ENCODE measurements around the gene MYH14. TPM values are rescaled to one million over a fixed set of nuclear protein-coding genes. Genes with fewer than 3 reads are reported as not detected.

MYH14 gene
- total RNA-seq, 1 donor from 2014 or later = not detected

DNA sequence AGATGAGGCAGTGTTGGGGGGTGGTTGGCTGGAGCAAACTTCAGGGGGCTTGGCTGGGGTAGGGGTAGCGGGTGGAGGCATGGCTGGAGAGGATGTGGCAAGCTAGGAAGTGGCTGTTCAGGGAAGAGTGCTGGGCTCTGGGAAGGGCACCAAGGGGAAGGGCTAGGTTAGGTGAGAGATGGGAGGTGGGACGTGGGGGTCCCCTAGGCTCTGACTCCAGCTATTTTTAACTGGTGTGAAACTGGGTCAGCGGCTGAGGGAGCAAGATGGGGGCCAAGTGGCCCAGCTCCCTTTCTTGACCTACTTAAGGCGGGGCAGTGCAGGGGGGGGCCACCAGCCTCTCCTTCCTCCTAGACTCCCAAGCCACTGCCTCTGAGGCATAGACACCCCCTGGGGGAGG is 118.4 kb downstream of the MYH14 start:
- POLR2A ChIA-PET = interaction anchor here (0.6 to 1.2 kb wide), 3 partner anchors 19 to 1115 kb away, joined by 3 to 8 read pairs (median 3); no protein-coding TSS in a partner anchor
- Mint-ChIP-seq H3K27ac (no peak overlapping the region), H3K36me3 (ENCODE audit: low read depth) (peaks cover 21% of the 10 kb centered on the region), H3K27me3 (no peaks in the 10 kb centered on the region), H3K4me1 (peaks cover 17% of the 10 kb centered on the region), H3K4me3 (no peak overlapping the region), H3K9me3 (no peaks in the 10 kb centered on the region)
- ATAC-seq (ENCODE audit: low read depth) = no peak
- intact Hi-C loops (cut with micrococcal nuclease) = no loop called here
- CTCF ChIA-PET = no interaction called here
- no peak for DNase-seq
- TF ChIP-seq, protein P1, sequence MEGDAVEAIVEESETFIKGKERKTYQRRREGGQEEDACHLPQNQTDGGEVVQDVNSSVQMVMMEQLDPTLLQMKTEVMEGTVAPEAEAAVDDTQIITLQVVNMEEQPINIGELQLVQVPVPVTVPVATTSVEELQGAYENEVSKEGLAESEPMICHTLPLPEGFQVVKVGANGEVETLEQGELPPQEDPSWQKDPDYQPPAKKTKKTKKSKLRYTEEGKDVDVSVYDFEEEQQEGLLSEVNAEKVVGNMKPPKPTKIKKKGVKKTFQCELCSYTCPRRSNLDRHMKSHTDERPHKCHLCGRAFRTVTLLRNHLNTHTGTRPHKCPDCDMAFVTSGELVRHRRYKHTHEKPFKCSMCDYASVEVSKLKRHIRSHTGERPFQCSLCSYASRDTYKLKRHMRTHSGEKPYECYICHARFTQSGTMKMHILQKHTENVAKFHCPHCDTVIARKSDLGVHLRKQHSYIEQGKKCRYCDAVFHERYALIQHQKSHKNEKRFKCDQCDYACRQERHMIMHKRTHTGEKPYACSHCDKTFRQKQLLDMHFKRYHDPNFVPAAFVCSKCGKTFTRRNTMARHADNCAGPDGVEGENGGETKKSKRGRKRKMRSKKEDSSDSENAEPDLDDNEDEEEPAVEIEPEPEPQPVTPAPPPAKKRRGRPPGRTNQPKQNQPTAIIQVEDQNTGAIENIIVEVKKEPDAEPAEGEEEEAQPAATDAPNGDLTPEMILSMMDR (IDR thresholded peaks at IDR 0.05) = no peak

DNA sequence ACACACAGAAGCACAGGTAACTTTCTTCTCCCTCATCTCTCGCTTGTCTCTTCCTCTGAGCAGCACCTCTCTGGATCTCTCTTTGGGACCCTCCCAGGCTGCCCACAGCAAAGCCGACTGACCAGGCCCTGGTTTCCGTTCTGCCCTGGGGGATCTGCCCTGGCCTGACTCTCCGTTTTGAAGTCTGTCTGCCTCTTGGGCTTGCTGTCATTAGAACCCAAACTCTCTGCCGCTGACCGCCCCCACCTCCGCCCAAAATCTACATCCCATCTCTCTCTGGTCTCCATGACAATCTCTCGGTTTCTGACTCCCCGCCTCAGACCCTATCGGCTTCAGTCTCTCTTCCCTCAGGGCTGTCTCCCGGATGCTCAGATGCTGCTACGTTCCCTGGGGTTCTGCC is 118.8 kb downstream of the MYH14 start:
- Mint-ChIP-seq H3K27me3 (no peaks in the 10 kb centered on the region), H3K4me1 (peaks cover 21% of the 10 kb centered on the region), H3K4me3 (no peak overlapping the region), H3K27ac (no peak overlapping the region), H3K36me3 (ENCODE audit: low read depth) (peaks cover 21% of the 10 kb centered on the region), H3K9me3 (no peaks in the 10 kb centered on the region)
- no peak for ATAC-seq (ENCODE audit: low read depth)
- no peak for DNase-seq
- POLR2A ChIA-PET = interaction anchor here (1.2 kb wide), 1 partner anchor 19 kb away, joined by 3 read pairs; no protein-coding TSS in a partner anchor
- TF ChIP-seq, protein P1 (IDR thresholded peaks at IDR 0.05) = no peak
- CTCF ChIA-PET = no interaction called here
- intact Hi-C loops (cut with micrococcal nuclease) = no loop called here

DNA sequence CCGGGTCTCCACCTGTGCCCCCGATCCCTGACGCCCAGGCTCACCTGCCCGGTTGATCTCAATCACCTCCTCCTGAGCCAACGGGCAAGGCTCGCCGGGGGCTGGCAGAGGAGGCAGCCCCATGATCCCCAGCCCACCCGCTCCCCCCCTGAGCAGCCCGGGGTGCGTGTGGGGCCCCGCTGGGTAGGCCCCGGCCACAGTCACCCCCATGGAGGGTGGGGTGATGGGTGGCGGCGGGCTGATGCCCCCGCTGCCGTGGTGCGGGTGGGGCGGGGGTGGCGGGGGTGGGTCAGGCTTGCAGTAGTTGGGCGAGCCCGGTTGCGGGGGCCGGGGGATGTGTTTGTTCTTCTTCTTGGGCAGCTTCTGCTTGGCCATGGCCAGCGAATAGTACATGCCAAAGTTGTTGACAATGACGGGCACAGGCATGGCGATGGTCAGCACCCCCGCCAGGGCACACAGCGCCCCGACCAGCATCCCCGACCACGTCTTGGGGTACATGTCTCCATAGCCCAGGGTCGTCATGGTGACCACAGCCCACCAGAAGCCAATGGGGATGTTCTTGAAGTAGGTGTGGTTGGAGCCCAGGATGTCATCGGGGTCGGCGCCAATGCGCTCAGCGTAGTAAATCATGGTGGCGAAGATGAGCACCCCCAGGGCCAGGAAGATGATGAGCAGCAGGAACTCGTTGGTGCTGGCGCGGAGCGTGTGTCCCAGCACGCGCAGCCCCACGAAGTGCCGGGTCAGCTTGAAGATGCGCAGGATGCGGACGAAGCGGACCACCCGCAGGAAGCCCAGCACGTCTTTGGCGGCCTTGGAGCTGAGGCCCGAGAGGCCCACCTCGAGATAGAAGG is 119.7 kb downstream of the MYH14 start:
- H3K4me3 Mint-ChIP-seq = no peak overlapping the region
- peaks cover 21% of the 10 kb centered on the region for H3K36me3 Mint-ChIP-seq (ENCODE audit: low read depth)
- intact Hi-C loops (cut with micrococcal nuclease) = no loop called here
- DNase-seq (no peak), ATAC-seq (ENCODE audit: low read depth) (no peak)
- peaks cover 5% of the 10 kb centered on the region for H3K27me3 Mint-ChIP-seq
- CTCF ChIA-PET = no interaction called here
- no peaks in the 10 kb centered on the region for H3K9me3 Mint-ChIP-seq
- peaks cover 28% of the 10 kb centered on the region for H3K4me1 Mint-ChIP-seq
- POLR2A ChIA-PET = interaction anchor here (0.8 kb wide), 1 partner anchor 139 kb away, joined by 3 read pairs; no protein-coding TSS in a partner anchor
- TF ChIP-seq, protein P1 (IDR thresholded peaks at IDR 0.05) = no peak
- H3K27ac Mint-ChIP-seq = no peak overlapping the region

DNA sequence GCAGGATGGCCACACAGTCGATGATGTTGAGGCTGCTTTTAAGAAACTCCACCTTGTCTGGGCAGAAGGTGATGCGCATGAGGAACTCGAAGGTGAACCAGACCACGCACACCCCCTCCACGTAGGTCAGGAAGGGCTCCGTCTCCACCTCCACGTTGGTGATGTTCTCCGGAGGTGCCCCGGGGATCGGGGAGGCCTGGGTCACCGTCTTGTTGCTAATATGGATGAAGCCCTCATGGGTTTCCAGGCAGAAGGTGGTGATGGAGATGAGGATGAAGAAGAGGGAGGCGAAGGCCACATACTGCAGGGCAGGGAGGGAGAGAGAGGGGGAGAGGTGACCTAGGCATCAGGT is 120.3 kb downstream of the MYH14 start:
- no peaks in the 10 kb centered on the region for H3K9me3 Mint-ChIP-seq
- TF ChIP-seq, protein P1 (IDR thresholded peaks at IDR 0.05) = no peak
- POLR2A ChIA-PET = interaction anchor here (0.8 to 1.0 kb wide), 2 partner anchors 9 to 139 kb away, joined by 3 read pairs; no protein-coding TSS in a partner anchor
- H3K27me3 Mint-ChIP-seq = peaks cover 5% of the 10 kb centered on the region
- no peak for DNase-seq
- intact Hi-C loops (cut with micrococcal nuclease) = no loop called here
- peaks cover 28% of the 10 kb centered on the region for H3K4me1 Mint-ChIP-seq
- peaks cover 21% of the 10 kb centered on the region for H3K36me3 Mint-ChIP-seq (ENCODE audit: low read depth)
- ATAC-seq (ENCODE audit: low read depth) = no peak
- no peak overlapping the region for H3K4me3 Mint-ChIP-seq
- H3K27ac Mint-ChIP-seq = no peak overlapping the region
- CTCF ChIA-PET = no interaction called here

DNA sequence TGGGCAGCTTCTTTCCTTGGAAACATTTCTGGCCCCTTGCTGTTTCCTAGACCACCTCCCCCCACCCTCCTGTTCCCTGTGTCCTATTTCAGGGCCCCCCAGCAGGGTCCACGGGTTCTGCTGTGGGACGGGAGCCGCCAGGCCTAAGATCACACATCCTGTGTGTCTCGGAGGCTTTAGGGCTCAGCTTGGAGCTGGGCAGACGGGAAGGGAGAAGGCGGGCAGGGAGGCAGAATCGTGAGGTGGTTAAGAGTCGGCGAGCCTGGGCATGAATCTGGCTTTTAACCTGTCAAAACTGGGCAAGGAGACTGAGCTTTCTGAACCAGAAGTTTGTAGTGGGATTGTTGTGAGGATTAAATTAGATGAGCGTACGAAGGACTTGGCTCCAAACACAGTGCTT is 120.9 kb downstream of the MYH14 start:
- intact Hi-C loops (cut with micrococcal nuclease) = no loop called here
- Mint-ChIP-seq H3K27me3 (peaks cover 5% of the 10 kb centered on the region), H3K4me1 (peaks cover 32% of the 10 kb centered on the region), H3K9me3 (no peaks in the 10 kb centered on the region), H3K36me3 (ENCODE audit: low read depth) (peaks cover 18% of the 10 kb centered on the region), H3K4me3 (no peak overlapping the region), H3K27ac (no peak overlapping the region)
- TF ChIP-seq, protein P1 (IDR thresholded peaks at IDR 0.05) = no peak
- CTCF ChIA-PET = no interaction called here
- POLR2A ChIA-PET = interaction anchor here (1.0 to 10.6 kb wide), 2 partner anchors 9 to 22 kb away, joined by 3 to 408 read pairs; no protein-coding TSS in a partner anchor
- ATAC-seq (ENCODE audit: low read depth) (no peak), DNase-seq (no peak)
